ENCODE measurements around the gene RADIL. TPM values are rescaled to one million over a fixed set of nuclear protein-coding genes. Genes with fewer than 3 reads are reported as not detected.

RADIL gene
- total RNA-seq, 4 donors from 2014 or later: 0.80 to 6.2 (median 1.7) TPM

DNA sequence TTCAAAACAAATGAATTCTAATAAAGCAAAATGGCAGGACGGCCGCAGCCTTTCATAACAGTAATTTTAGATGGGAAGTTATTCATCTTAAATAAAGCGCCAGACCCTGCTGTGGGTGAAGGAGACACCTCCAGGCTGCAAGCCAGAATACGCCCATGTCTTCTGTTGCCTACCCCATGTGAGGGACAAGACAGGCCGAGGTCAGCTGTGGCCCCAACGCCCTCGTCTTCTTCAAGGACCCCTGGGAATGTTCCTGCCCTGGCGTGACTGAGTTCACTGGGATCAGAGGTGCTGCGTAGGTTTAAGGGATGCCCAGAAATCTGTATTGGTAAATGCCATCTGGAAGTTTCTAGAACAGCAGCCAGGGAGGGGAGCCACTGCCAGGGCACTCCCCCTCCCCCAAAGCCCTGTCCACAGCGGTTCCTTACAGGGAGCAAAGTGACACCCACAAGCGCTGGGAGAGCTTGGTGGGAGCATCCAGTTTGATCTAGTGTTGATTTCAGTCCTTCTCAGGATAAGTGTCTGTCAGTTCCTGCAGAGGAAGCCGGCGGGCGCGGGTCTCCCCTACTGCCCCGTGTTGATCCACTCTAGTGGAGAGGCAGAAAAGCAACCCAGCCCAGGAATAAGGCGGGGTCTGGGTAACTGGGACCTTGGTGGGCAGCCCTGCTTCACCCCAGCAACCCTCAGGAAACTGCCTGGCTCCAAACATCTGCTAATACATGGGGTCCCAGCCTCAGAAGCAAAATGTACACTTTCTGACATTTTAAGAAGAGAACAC, 42.3 kb downstream of the RADIL start:
- WGBS, 2 donors (ENCODE audit: low coverage in 1 of 2): 92 to 100% methylated on average over 2 to 15 of the region's 17 CpGs
- TF ChIP-seq, protein P1, sequence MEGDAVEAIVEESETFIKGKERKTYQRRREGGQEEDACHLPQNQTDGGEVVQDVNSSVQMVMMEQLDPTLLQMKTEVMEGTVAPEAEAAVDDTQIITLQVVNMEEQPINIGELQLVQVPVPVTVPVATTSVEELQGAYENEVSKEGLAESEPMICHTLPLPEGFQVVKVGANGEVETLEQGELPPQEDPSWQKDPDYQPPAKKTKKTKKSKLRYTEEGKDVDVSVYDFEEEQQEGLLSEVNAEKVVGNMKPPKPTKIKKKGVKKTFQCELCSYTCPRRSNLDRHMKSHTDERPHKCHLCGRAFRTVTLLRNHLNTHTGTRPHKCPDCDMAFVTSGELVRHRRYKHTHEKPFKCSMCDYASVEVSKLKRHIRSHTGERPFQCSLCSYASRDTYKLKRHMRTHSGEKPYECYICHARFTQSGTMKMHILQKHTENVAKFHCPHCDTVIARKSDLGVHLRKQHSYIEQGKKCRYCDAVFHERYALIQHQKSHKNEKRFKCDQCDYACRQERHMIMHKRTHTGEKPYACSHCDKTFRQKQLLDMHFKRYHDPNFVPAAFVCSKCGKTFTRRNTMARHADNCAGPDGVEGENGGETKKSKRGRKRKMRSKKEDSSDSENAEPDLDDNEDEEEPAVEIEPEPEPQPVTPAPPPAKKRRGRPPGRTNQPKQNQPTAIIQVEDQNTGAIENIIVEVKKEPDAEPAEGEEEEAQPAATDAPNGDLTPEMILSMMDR (IDR thresholded peaks at IDR 0.05): no peak
- no peak for TF ChIP-seq EP300 (IDR thresholded peaks at IDR 0.05; ENCODE audit: low read depth)
- TF ChIP-seq POLR2A (IDR thresholded peaks at IDR 0.05): no peak
- no peak for TF ChIP-seq POLR2AphosphoS5 (IDR thresholded peaks at IDR 0.05)
- Histone ChIP-seq H3K9me3 (no peaks in the 10 kb centered on the region), H3K4me3 (no peak overlapping the region), H3K36me3 (no peaks in the 10 kb centered on the region), H3K27ac (no peak overlapping the region), H3K27me3 (no peaks in the 10 kb centered on the region), H3K4me1 (no peaks in the 10 kb centered on the region)
- intact Hi-C loops (cut with DNase I; ENCODE audit: low total_unique reads): no loop called here
- DNase-seq: no peak
- in situ Hi-C loops (cut with MboI; ENCODE audit: low pct_ligation_motif_present in 1 of 4, low pct_unique_long_range_greater_than_20kb in 1 of 4, low sequenced_read_pairs in 3 of 4): loop anchor here in 3 of 4 donors (25.0 kb wide), 1 partner anchor 246 kb away; no protein-coding TSS in a partner anchor

DNA sequence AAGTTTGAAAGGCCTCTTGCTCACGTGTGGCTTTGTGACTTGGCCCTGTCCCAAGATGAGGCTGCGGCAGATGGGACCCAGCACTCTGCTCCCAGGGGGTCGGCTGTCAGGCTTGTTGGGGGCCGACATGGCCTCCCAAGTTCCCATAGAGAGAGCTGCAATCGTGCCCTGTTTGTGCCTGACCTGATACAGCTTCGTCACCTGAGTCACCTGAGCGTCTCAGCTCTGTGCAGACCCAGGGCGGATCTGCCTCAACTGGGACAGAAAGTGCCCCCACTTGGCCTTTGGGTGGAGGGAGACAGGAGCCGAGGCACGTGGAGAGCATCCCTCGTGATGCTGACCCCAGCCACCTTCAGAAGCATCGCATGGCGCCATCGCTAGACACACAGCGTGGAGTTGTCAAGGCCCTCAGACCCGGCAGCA, 43.4 kb downstream of the RADIL start:
- TF ChIP-seq EP300 (IDR thresholded peaks at IDR 0.05; ENCODE audit: low read depth) (no peak), POLR2A (IDR thresholded peaks at IDR 0.05) (no peak), POLR2AphosphoS5 (IDR thresholded peaks at IDR 0.05) (no peak)
- TF ChIP-seq, protein P1 (IDR thresholded peaks at IDR 0.05): no peak
- no peak for DNase-seq
- Histone ChIP-seq H3K27me3 (no peaks in the 10 kb centered on the region), H3K4me1 (no peaks in the 10 kb centered on the region), H3K4me3 (no peak overlapping the region), H3K36me3 (no peaks in the 10 kb centered on the region), H3K27ac (no peak overlapping the region), H3K9me3 (no peaks in the 10 kb centered on the region)
- 83% methylated on average over 16 of the region's 16 CpGs; no CpG with 5 or more reads in 1 of the 2 donors for WGBS, 2 donors (ENCODE audit: low coverage in 1 of 2)
- intact Hi-C loops (cut with DNase I; ENCODE audit: low total_unique reads) (no loop called here), in situ Hi-C loops (cut with MboI; ENCODE audit: low pct_ligation_motif_present in 1 of 4, low pct_unique_long_range_greater_than_20kb in 1 of 4, low sequenced_read_pairs in 3 of 4) (loop anchor here in 3 of 4 donors (25.0 kb wide), 1 partner anchor 247 kb away; no protein-coding TSS in a partner anchor)

DNA sequence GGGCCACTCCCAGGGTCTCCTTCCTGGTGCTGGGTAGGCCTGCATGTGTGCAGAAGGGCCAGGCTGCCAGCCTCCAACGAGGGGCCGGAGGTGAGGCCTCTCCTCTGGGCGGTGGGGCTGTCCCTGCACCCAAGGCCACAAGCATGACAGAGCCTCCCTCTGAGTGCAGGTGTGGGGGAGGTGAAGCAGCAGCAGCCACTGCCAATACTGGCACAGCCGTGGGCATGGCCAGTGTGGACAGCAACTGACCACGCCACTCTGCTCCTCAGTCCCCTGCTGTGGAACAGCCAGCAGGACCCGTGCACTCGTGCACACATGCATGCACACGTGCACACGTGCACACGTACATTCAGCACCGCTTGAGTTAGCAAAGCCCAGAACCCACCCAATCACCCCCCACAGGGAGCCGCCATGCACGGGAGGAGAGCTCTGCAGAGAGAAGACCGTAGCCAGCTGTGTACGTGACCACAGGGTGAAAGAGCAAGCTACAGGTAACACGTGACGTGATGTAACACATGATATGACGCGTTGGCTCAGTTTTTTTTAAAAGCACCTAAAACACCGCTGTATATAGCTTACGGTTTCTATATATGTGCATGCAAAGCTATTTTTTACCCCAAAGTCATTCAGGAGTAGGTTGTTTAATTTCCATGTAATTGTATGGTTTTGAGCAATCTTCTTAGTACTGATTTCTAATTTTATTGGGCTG, 44.7 kb downstream of the RADIL start:
- no peak for TF ChIP-seq POLR2AphosphoS5 (IDR thresholded peaks at IDR 0.05)
- TF ChIP-seq EP300 (IDR thresholded peaks at IDR 0.05; ENCODE audit: low read depth): no peak
- TF ChIP-seq, protein P1 (IDR thresholded peaks at IDR 0.05): no peak
- TF ChIP-seq POLR2A (IDR thresholded peaks at IDR 0.05): no peak
- Histone ChIP-seq H3K27ac (no peak overlapping the region), H3K4me1 (no peaks in the 10 kb centered on the region), H3K9me3 (no peaks in the 10 kb centered on the region), H3K27me3 (no peaks in the 10 kb centered on the region), H3K4me3 (no peak overlapping the region), H3K36me3 (no peaks in the 10 kb centered on the region)
- intact Hi-C loops (cut with DNase I; ENCODE audit: low total_unique reads): no loop called here
- DNase-seq: no peak
- in situ Hi-C loops (cut with MboI; ENCODE audit: low pct_ligation_motif_present in 1 of 4, low pct_unique_long_range_greater_than_20kb in 1 of 4, low sequenced_read_pairs in 3 of 4): loop anchor here in 3 of 4 donors (25.0 kb wide), 1 partner anchor 249 kb away; no protein-coding TSS in a partner anchor
- WGBS, 2 donors (ENCODE audit: low coverage in 1 of 2): 85 to 100% methylated on average over 2 to 21 of the region's 21 CpGs
